Stimulated activated effector memory CD8-positive, alpha-beta T cell treated with anti-CD3 and anti-CD28 coated beads, Interleukin-12 subunit alpha, Interleukin-12 subunit beta, amount 100 ng/mL, for 72 hours (primary cell): ENCODE data around the gene ZDHHC3.

Experiments
- ATAC-seq: fragments of 150-1000 bp; cut with Tn5 transposase; 2 replicates; pipeline ENCODE4 v1.10.0; 2021
- DNase-seq, 2 donors: peaks; one replicate each; pipeline ENCODE4 v3.0.0; 2021 to 2022; ENCODE audit warnings: low spot score in 2 of 2
- H3K27ac Mint-ChIP-seq: one replicate; pipeline ENCODE4 v1.8.0; 2022; ENCODE audit warnings: mild to moderate bottlenecking, mixed read lengths
- H3K36me3 Mint-ChIP-seq: one replicate; pipeline ENCODE4 v1.8.0; 2022; ENCODE audit warnings: mild to moderate bottlenecking, mixed read lengths
- H3K4me1 Mint-ChIP-seq: one replicate; pipeline ENCODE4 v1.8.0; 2022; ENCODE audit warnings: mixed read lengths
- H3K4me3 Mint-ChIP-seq: one replicate; pipeline ENCODE4 v1.8.0; 2022; ENCODE audit warnings: mild to moderate bottlenecking, mixed read lengths
- H3K9me3 Mint-ChIP-seq: one replicate; pipeline ENCODE4 v1.8.0; 2022; ENCODE audit warnings: mixed read lengths

The ZDHHC3 gene

DNA sequence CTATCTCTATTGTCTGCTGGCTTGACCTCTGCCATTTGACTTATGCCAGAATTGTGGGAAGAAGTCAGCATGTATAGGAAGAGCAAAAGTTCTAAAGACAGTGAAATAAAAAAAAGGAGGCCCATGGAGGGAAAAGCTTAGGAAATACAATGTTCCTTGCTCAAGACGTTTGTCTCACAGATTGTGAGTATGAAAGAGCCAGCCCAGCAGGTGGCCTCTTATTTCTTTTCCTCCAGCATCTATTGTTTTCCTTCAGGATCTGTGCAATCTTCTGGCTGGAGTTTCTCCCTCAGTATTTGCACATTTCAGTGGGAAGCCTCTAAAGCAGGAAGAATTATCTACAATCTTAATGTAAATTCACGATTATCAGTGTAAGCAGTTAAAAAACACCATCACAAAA, 43.7 kb downstream of the ZDHHC3 start:
- Mint-ChIP-seq H3K4me1 (peaks cover 11% of the 10 kb centered on the region), H3K27ac (no peak overlapping the region), H3K9me3 (no peaks in the 10 kb centered on the region), H3K36me3 (peaks cover 25% of the 10 kb centered on the region), H3K4me3 (no peak overlapping the region)
- DNase-seq (no peak), ATAC-seq (no peak)

DNA sequence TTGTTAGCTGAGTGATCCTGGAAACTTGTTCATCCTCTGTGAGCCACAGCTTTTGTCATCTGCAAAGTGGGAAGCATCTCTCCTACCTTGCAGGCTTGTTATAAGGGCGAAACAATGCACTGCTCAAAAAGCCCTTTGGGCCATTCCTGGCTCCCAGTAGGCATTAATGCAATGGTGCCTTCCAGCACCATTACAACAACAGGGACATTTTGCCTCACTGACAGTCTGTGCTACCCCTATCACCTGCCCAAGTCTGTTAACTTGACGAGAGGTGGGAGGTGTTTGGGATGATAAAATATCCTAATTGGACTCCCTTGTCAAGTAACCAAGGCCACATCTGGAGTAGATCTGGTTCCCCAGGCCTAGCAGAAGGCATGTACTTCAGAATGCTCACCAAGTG, 44.2 kb downstream of the ZDHHC3 start:
- H3K4me3 Mint-ChIP-seq: no peak overlapping the region
- H3K36me3 Mint-ChIP-seq: peaks cover 25% of the 10 kb centered on the region
- ATAC-seq (no peak), DNase-seq (no peak)
- H3K27ac Mint-ChIP-seq: no peak overlapping the region
- H3K4me1 Mint-ChIP-seq: peaks cover 11% of the 10 kb centered on the region
- H3K9me3 Mint-ChIP-seq: no peaks in the 10 kb centered on the region

DNA sequence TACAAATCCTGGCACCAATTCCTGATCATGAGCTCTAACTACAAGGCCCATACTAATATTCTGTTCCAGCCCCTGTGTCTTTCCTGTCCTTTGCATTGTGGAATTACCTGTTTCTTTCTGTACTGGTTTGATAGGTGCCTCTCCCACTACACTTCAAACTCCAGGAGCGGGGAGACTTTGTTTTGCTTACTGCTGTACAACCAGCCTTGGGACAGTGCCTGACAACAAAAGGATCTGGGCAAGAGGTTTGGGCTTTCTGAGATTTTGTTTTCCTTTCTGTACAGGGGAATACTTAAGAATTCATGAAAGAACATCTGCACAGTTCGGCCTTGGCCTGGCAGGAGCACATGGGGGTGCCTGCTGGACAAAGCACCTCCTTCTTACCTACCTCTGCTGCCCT, 45.1 kb downstream of the ZDHHC3 start:
- DNase-seq: no peak
- Mint-ChIP-seq H3K4me3 (no peak overlapping the region), H3K4me1 (peaks cover 4% of the 10 kb centered on the region), H3K9me3 (no peaks in the 10 kb centered on the region), H3K27ac (no peak overlapping the region), H3K36me3 (peaks cover 31% of the 10 kb centered on the region)
- ATAC-seq: no peak

DNA sequence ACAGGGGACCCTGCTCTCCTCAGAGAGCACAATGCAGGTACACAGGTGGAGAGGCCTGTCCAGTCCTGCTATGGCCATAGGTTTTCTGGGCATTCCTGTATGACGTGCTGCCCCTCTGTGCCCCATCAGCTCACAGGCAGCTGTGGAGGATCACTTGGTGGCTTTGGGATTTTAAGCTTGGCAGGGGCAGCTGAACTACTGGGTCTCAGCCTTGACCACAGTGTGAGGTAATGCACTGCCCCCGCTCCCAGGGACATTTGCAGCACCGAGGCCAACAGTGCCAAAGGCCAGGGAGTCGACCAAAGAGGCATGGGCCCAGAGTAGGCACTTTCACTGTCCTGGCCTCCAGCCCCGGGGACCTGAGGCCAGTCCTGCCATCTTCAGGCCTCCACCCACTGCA, 46.2 kb downstream of the ZDHHC3 start:
- H3K4me1 Mint-ChIP-seq: no peaks in the 10 kb centered on the region
- H3K36me3 Mint-ChIP-seq: peaks cover 38% of the 10 kb centered on the region
- ATAC-seq: no peak
- H3K27ac Mint-ChIP-seq: no peak overlapping the region
- no peak overlapping the region for H3K4me3 Mint-ChIP-seq
- DNase-seq: no peak
- no peaks in the 10 kb centered on the region for H3K9me3 Mint-ChIP-seq

DNA sequence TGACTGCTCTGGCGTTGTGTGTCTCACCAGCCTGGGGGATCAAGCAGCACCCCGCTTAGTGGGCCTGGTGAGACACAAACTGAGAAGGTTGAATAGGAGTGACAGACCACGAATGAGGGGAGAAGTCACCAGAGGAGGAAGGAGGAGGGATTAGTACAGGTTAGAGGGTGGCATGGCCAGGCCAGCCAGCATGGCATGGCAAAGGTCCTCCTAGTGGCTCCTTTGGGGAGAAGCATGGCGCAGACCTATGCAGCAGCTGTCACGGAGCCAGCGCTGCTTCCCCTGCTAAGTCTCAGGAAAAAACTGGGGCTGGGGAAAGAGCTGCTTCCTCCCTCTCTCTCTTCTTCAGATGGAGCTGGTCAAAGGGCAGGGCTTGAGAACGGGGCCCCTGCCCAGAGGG, 48.6 kb downstream of the ZDHHC3 start:
- Mint-ChIP-seq H3K36me3 (peaks cover 29% of the 10 kb centered on the region), H3K4me1 (no peaks in the 10 kb centered on the region), H3K4me3 (no peak overlapping the region), H3K27ac (no peak overlapping the region), H3K9me3 (no peaks in the 10 kb centered on the region)
- ATAC-seq: no peak
- no peak for DNase-seq

DNA sequence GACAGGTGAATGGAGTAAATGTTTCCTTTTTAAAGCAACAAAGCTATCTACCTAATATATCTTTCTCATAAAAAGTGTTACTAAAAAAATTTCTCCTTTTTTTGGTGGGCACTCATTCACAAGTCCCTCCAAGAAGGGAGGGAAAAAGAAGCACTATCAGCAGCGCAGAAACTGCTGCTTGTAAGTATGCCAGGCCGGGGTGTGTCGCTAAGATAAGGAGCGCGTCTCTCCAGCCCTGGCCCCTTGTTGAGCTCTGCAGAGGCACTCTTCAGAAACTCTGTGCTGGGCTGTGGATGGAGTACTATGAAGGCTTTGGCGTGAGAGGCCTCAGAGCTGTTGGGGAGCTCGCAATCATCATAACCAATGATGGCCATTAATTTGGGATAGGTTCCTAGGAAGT, 49.1 kb downstream of the ZDHHC3 start:
- no peak overlapping the region for H3K4me3 Mint-ChIP-seq
- H3K27ac Mint-ChIP-seq: no peak overlapping the region
- H3K36me3 Mint-ChIP-seq: peaks cover 29% of the 10 kb centered on the region
- no peak for ATAC-seq
- no peak for DNase-seq
- H3K9me3 Mint-ChIP-seq: no peaks in the 10 kb centered on the region
- H3K4me1 Mint-ChIP-seq: no peaks in the 10 kb centered on the region

DNA sequence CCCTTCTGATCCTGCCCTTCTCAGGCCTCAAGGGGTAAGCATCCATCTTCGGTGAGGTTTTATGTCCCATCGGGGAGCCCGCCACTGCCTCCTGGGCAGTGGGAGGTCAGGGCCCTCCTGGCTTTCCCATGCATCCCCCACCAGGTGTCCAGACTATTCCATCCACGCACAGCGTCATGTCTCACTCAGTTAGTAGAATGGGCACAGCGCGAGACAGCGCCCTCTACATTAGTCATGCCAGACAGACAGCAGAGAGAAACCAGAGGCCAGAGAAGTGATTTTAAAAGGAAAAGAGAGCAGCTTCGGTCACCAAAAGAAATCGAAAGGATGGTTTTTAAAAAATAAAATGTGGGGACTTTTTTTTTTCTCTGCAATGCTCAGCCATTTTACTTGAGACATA, 49.8 kb downstream of the ZDHHC3 start:
- no peaks in the 10 kb centered on the region for H3K4me1 Mint-ChIP-seq
- no peak overlapping the region for H3K27ac Mint-ChIP-seq
- H3K36me3 Mint-ChIP-seq: peaks cover 29% of the 10 kb centered on the region
- ATAC-seq (no peak), DNase-seq (no peak)
- no peak overlapping the region for H3K4me3 Mint-ChIP-seq
- H3K9me3 Mint-ChIP-seq: no peaks in the 10 kb centered on the region

DNA sequence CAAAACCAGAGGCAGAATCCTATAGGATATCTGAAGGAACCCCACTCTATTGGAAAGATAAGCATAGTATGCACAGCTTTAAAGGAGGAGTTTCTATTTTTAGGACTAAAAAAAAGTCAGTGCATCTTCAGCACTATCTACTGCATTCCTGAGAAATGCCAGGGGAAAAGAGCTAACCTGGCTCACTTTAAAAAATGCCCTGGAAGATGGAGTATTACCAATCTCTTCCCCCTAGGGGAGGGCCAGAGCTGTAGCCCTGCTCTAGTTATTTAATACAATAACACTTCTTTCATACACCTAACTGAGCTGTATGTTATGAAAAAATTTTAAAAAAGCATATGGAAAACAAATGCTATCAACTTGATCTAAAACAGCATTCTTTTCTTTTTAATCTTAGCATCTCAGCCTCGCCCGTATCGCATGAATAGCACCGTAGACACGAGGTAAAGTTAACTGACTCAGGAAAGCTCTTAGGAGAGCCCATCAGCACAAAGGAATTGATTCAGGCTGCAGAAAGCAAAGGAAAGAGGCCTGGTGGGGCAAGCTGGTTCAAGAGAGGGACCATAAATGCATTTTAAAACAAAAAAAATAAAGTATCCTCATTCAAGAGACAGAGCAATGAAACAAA, 51.4 kb downstream of the ZDHHC3 start:
- Mint-ChIP-seq H3K9me3 (no peaks in the 10 kb centered on the region), H3K27ac (no peak overlapping the region), H3K4me1 (no peaks in the 10 kb centered on the region), H3K4me3 (no peak overlapping the region), H3K36me3 (peaks cover 25% of the 10 kb centered on the region)
- ATAC-seq (no peak), DNase-seq (no peak)

DNA sequence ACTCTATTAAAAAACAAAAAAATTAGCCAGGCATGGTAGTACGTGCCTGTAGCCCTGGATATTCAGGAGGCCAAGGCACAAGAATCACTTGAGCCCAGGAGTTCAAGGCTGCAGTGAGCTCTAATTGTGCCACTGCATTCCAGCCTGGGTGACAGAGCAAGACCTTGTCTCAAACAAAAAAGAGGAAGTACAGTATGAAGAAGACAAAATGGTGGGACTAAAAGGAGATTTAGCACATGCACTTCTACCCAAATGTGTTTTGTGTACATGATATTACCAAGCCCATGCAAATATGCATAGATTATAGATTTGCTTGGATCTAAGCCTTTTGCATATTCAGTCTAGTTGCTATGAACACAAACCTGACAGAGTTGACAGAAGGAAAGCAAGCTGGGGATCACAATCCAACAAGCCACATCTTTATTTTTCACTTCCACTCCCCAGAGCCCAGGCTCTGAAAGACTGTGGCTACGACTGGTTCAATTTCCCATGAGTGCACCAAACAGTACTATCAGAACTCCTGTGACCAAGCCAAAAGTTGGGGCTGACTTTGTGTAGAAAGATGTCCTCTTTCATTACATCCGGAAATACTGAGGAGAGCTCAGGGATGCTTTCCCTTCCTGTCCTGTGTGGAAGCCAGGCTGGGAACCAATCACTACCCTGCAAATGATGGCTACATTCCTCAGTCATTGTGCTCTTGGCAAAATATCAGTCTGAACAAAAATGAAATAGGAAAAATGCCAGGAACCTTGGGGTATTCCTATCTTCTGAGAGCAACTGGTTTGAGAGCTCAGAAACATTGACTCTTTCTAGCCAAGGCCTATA, 52.1 kb downstream of the ZDHHC3 start:
- H3K4me3 Mint-ChIP-seq: no peak overlapping the region
- DNase-seq (no peak), ATAC-seq (no peak)
- no peak overlapping the region for H3K27ac Mint-ChIP-seq
- H3K9me3 Mint-ChIP-seq: no peaks in the 10 kb centered on the region
- no peaks in the 10 kb centered on the region for H3K4me1 Mint-ChIP-seq
- peaks cover 25% of the 10 kb centered on the region for H3K36me3 Mint-ChIP-seq

DNA sequence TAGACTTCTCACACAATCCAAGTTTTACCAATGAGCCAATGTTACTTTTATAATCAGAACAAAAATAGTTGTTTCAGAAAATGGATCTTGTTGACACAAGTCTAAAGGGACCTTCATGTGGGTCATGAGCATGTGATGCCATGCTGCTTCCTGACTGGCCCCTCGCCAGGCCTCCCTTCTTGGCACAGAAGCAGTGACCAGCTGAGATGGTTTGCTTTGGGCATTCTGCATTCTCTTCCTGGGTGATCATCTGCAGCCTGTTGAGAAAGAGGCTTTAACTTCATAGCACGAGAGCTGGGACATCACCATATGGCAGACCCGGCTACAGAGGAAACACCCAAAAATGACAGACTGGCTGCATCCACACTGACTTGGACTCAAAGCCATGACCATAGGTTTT, 55.9 kb downstream of the ZDHHC3 start:
- Mint-ChIP-seq H3K27ac (no peak overlapping the region), H3K36me3 (no peaks in the 10 kb centered on the region), H3K4me1 (no peaks in the 10 kb centered on the region), H3K4me3 (no peak overlapping the region), H3K9me3 (no peaks in the 10 kb centered on the region)
- no peak for DNase-seq
- ATAC-seq: no peak

DNA sequence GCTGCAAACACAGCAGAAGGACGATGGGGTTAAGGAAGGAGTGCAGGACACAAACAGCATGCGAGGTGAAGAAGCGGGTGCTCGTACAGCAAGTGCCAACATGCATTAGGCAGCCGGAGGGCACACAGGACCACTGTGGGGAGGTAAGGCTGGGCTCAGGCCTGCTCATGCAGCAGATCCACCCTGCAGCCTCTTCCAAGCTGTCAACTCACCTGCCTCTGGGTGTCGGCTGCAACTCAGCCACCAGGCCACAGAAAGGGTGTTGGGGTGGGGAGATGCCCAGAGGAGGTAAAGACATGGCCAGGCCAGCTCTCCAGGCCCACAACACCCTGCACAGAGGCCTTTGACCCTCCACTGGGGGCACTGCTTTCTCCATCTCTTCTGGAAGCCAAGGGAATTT, 57.4 kb downstream of the ZDHHC3 start:
- Mint-ChIP-seq H3K27ac (no peak overlapping the region), H3K9me3 (no peaks in the 10 kb centered on the region), H3K36me3 (no peaks in the 10 kb centered on the region), H3K4me3 (no peak overlapping the region), H3K4me1 (no peaks in the 10 kb centered on the region)
- DNase-seq (no peak), ATAC-seq (no peak)

DNA sequence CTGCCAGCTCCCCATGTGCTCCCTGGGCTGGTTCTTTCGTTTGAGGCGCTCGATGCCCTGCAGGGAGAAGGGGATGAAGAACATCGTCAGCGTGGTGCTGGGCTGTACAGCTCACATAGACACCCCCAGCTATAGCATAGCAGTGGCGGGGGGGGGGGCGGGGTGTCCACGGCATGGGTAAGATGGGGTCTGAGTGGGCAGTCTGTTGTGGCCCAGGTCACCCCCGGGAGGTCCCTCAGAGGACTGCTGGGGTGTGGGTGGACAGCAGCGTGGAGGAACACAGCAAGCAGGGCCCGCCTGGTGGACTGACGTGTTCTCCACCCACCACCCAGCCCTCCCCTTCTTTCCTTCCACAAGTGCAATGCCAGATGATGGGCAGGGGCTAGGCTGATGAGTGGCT, 57.9 kb downstream of the ZDHHC3 start:
- no peaks in the 10 kb centered on the region for H3K36me3 Mint-ChIP-seq
- H3K4me1 Mint-ChIP-seq: no peaks in the 10 kb centered on the region
- no peak overlapping the region for H3K4me3 Mint-ChIP-seq
- H3K9me3 Mint-ChIP-seq: no peaks in the 10 kb centered on the region
- DNase-seq (no peak), ATAC-seq (no peak)
- no peak overlapping the region for H3K27ac Mint-ChIP-seq

DNA sequence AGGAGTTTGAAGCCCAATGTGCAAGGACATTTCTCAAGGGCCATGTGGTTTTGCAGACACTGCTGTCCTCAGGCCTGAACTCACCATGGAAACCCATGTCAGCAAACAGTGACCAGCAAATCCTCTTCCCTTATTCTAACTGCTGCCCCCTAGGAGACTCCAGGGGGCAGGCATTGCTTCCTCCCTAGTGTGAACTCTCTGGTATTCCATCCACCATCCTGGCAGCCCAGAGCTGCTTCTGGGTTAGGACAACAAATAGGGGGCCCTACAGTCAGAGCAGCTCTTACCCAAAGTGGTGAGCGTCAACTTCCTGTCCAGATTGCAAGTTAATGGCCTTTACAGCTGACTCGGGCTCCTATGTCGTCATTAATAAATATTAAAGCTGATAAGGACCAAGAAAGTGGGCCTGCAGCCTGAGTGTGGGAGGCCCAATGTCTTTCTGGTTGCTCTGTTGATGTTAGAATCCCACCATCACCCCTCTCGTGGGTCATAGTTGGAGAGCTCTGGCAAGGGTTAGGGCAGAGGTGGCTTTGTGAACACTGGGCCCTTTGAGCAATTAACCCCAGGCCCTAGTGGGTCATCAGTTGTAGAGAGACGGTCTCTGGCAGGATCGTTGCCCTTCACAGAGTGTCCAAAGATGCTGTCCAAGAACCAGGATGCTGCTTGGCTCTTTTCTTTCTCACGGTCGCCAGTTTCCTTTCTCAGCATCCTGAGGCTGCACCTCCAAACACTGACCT, 60.1 kb downstream of the ZDHHC3 start:
- DNase-seq (no peak), ATAC-seq (no peak)
- Mint-ChIP-seq H3K27ac (no peak overlapping the region), H3K4me1 (no peaks in the 10 kb centered on the region), H3K9me3 (no peaks in the 10 kb centered on the region), H3K36me3 (no peaks in the 10 kb centered on the region), H3K4me3 (no peak overlapping the region)

DNA sequence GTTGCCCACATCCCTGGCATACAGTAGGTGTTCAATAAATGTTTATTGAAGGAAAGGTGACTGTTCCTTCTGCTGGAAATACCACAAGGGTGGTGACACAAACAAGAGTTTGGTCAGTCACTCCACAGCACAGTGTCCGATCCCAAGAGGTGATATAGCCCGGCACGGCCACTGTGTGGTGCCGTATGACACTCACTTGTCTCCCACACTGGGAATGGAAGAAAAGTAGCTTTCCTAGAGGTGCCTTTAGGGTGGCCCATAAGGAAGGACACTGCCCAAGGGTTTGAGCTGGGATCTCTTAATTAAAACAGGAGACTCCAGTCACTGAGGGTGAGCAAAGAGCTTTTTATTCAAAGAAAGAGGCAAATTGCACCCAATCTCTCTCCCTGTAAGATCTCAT, 61.0 kb downstream of the ZDHHC3 start:
- DNase-seq (no peak), ATAC-seq (no peak)
- H3K36me3 Mint-ChIP-seq: no peaks in the 10 kb centered on the region
- no peak overlapping the region for H3K27ac Mint-ChIP-seq
- H3K4me3 Mint-ChIP-seq: no peak overlapping the region
- H3K4me1 Mint-ChIP-seq: no peaks in the 10 kb centered on the region
- no peaks in the 10 kb centered on the region for H3K9me3 Mint-ChIP-seq

DNA sequence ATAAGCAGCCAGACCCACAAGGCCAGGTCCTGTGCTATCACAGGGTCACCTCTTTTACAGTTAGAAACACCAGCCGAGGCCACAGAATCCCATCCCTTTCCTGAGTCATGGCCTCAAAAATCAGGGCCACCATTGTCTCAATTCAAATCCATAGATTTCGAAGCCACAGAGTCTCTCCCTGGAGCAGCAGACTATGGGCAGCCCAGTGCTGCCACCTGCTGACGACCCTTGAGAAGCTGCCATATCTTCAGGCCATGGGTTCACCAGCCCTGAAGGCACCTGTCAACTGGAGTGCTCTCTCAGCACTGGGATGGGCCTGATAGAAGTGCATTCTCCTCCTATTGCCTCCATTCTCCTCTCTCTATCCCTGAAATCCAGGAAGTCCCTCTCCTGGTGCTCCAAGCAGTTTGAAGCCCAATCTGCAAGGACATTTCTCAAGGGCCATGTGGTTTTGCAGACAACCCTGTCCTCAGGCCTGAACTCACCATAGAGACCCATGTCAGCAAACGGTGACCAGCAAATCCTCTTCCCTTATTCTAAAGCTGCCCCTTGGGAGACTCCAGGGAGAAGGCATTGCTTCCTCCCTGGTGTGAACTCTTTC, 62.0 kb downstream of the ZDHHC3 start:
- Mint-ChIP-seq H3K4me1 (no peaks in the 10 kb centered on the region), H3K27ac (no peak overlapping the region), H3K4me3 (no peak overlapping the region), H3K9me3 (no peaks in the 10 kb centered on the region), H3K36me3 (no peaks in the 10 kb centered on the region)
- ATAC-seq (peak; percentile 72), DNase-seq (peak; percentile 53 to 74)
